Measurements from ENCODE around the gene YKT6.

- TF ChIP-seq CTCF (IDR thresholded peaks at IDR 0.05) = no peak
- no peak for TF ChIP-seq POLR2A (IDR thresholded peaks at IDR 0.05)
These were observed 16.5 kb downstream of the YKT6 start for GRCh38 chr7:44217223-44217714.
